Liver (tissue), 9 donors: ENCODE data around the gene ORMDL2. TPM values are rescaled to one million over a fixed set of nuclear protein-coding genes. Genes with fewer than 3 reads are reported as not detected.

ENCODE experiments used
- DNase-seq: peaks from one replicate; pipeline ENCODE4 v3.0.0-alpha.2; 2017; ENCODE audit warnings: low spot score
- H3K27ac ChIP-seq, 2 donors: one replicate each; pipeline ENCODE4 v1.7.0; 2013; ENCODE audit warnings: inconsistent platforms in 2 of 2, low read length in 2 of 2, control low read depth in 1 of 2, low read depth in 1 of 2, mild to moderate bottlenecking in 1 of 2
- H3K27me3 ChIP-seq, 4 donors: one replicate each; pipeline versions ENCODE4 v1.6.1 to v1.7.0; 2013; ENCODE audit warnings: low read length in 3 of 4, inconsistent platforms in 1 of 4, mild to moderate bottlenecking in 1 of 4, moderate library complexity in 1 of 4; ENCODE audit not compliant: control insufficient read depth in 4 of 4, insufficient read depth in 4 of 4
- H3K36me3 ChIP-seq, 4 donors: one replicate each; pipeline versions ENCODE4 v1.6.1 to v1.7.0; 2013; ENCODE audit warnings: low read length in 3 of 4, mild to moderate bottlenecking in 3 of 4, low read depth in 1 of 4, moderate library complexity in 1 of 4; ENCODE audit not compliant: control insufficient read depth in 4 of 4, insufficient read depth in 3 of 4
- H3K4me1 ChIP-seq, 4 donors: one replicate each; pipeline versions ENCODE4 v1.6.1 to v1.7.0; 2013; ENCODE audit warnings: low read length in 3 of 4, mild to moderate bottlenecking in 3 of 4, moderate library complexity in 1 of 4; ENCODE audit not compliant: control insufficient read depth in 4 of 4, insufficient read depth in 4 of 4
- H3K4me3 ChIP-seq, 3 donors: one replicate each; pipeline versions ENCODE4 v1.6.1 to v1.7.0; 2013; ENCODE audit warnings: low read length in 3 of 3, control low read depth in 1 of 3, low read depth in 1 of 3, mild to moderate bottlenecking in 1 of 3
- H3K9ac ChIP-seq, 2 donors: one replicate each; pipeline ENCODE4 v1.7.0; 2013; ENCODE audit warnings: low read length in 2 of 2, mild to moderate bottlenecking in 2 of 2, moderate library complexity in 2 of 2, control low read depth in 1 of 2, low read depth in 1 of 2
- H3K9me3 ChIP-seq, 4 donors: one replicate each; pipeline versions ENCODE4 v1.6.1 to v1.7.0; 2013; ENCODE audit warnings: low read length in 3 of 4; ENCODE audit not compliant: control insufficient read depth in 4 of 4
- EGR1 ChIP-seq, 2 donors: IDR thresholded peaks; 2 replicates each; pipeline ENCODE4 v1.6.1; 2016 to 2018; ENCODE audit warnings: antibody characterized with exemption in 2 of 2, low read depth in 2 of 2
- HNF4G ChIP-seq: IDR thresholded peaks from 2 replicates; pipeline ENCODE4 v1.6.1; 2016; ENCODE audit warnings: antibody characterized with exemption
- RXRA ChIP-seq, 2 donors: IDR thresholded peaks; 2 replicates each; pipeline ENCODE4 v1.6.1; 2017 to 2018; ENCODE audit warnings: antibody characterized with exemption in 2 of 2, mild to moderate bottlenecking in 1 of 2
- SP1 ChIP-seq: IDR thresholded peaks from 2 replicates; pipeline ENCODE4 v1.6.1; 2018; ENCODE audit warnings: antibody characterized with exemption, mild to moderate bottlenecking
- TAF1 ChIP-seq: conservative IDR thresholded peaks from 2 replicates; pipeline ENCODE4 v1.6.1; 2016; ENCODE audit warnings: antibody characterized with exemption, mild to moderate bottlenecking
- YY1 ChIP-seq: IDR thresholded peaks from 2 replicates; pipeline ENCODE4 v1.6.1; 2016; ENCODE audit warnings: antibody characterized with exemption, mild to moderate bottlenecking
- WGBS: extraction: QIAGEN DNeasy Blood & Tissue Kit; methylation state at CpG from one replicate; pipeline ENCODE4 v1.1.7; 2013; 5-methylcytosine and 5-hydroxymethylcytosine counted together
- polyA plus RNA-seq, 2 donors: library from polyadenylated mRNA; stranded (reverse) in 1 of 2; unstranded in 1 of 2; fragments of 200-250 nt in 1 of 2; fragments of >200 nt in 1 of 2; fragmentation: Nextera tagmentation in 1 of 2; extraction: Ambion mirVana in 1 of 2; gene quantifications; one replicate each; pipeline versions ENCODE4 v1.2.1 to v1.2.3, GENCODE V29; 2013 to 2015
- total RNA-seq, 2 donors: library from RNA; depleted of rRNA; stranded (reverse); fragments of >200 nt; gene quantifications; one replicate each; pipeline ENCODE4 v1.2.3, GENCODE V29; 2014
- TF ChIP-seq, protein P1 (sequence below): IDR thresholded peaks from 2 replicates; pipeline ENCODE4 v1.6.1; 2016; ENCODE audit warnings: antibody characterized with exemption, mild to moderate bottlenecking
- TF ChIP-seq, protein P2 (sequence below): IDR thresholded peaks from 2 replicates; pipeline ENCODE4 v1.6.1; 2016; ENCODE audit warnings: antibody characterized with exemption
- TF ChIP-seq, protein P3 (sequence below): IDR thresholded peaks from 2 replicates; pipeline ENCODE4 v1.6.1; 2016; ENCODE audit warnings: antibody characterized with exemption
- donor health status: healthy.
- donor health status: healthy.
- donor health status: healthy.
- donor health status: healthy.
- donor health status: healthy.

Gene ORMDL2
- total and polyA plus RNA-seq, 4 donors, result 12.8 to 54.2 (median 24.4) TPM

GRCh38 chr12:55850401-55850800 lies 32.6 kb downstream of the ORMDL2 start:
- Histone ChIP-seq H3K36me3 (no peaks in the 10 kb centered on the region), H3K4me3 (no peak overlapping the region), H3K27ac (no peak overlapping the region), H3K9me3 (no peaks in the 10 kb centered on the region), H3K4me1 (no peaks in the 10 kb centered on the region), H3K27me3 (no peaks in the 10 kb centered on the region), H3K9ac (no peak overlapping the region)
- TF ChIP-seq RXRA (IDR thresholded peaks at IDR 0.05), result no peak
- TF ChIP-seq HNF4G, result no peak
- TF ChIP-seq EGR1 (IDR thresholded peaks at IDR 0.05; ENCODE audit: low read depth in 2 of 2), result no peak
- no peak for TF ChIP-seq SP1
- no peak for TF ChIP-seq YY1
- TF ChIP-seq, protein P1, sequence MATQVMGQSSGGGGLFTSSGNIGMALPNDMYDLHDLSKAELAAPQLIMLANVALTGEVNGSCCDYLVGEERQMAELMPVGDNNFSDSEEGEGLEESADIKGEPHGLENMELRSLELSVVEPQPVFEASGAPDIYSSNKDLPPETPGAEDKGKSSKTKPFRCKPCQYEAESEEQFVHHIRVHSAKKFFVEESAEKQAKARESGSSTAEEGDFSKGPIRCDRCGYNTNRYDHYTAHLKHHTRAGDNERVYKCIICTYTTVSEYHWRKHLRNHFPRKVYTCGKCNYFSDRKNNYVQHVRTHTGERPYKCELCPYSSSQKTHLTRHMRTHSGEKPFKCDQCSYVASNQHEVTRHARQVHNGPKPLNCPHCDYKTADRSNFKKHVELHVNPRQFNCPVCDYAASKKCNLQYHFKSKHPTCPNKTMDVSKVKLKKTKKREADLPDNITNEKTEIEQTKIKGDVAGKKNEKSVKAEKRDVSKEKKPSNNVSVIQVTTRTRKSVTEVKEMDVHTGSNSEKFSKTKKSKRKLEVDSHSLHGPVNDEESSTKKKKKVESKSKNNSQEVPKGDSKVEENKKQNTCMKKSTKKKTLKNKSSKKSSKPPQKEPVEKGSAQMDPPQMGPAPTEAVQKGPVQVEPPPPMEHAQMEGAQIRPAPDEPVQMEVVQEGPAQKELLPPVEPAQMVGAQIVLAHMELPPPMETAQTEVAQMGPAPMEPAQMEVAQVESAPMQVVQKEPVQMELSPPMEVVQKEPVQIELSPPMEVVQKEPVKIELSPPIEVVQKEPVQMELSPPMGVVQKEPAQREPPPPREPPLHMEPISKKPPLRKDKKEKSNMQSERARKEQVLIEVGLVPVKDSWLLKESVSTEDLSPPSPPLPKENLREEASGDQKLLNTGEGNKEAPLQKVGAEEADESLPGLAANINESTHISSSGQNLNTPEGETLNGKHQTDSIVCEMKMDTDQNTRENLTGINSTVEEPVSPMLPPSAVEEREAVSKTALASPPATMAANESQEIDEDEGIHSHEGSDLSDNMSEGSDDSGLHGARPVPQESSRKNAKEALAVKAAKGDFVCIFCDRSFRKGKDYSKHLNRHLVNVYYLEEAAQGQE, result no peak
- DNase-seq, result no peak
- WGBS, result 45% methylated on average over 1 of the region's 1 CpG

- H3K36me3 ChIP-seq, result no peaks in the 10 kb centered on the region
- no peak overlapping the region for H3K27ac ChIP-seq
- TF ChIP-seq, protein P2, sequence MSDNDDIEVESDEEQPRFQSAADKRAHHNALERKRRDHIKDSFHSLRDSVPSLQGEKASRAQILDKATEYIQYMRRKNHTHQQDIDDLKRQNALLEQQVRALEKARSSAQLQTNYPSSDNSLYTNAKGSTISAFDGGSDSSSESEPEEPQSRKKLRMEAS, result no peak
- no peak for TF ChIP-seq TAF1
- H3K9ac ChIP-seq, result no peak overlapping the region
- H3K27me3 ChIP-seq, result no peaks in the 10 kb centered on the region
- DNase-seq, result no peak
- H3K4me1 ChIP-seq, result no peaks in the 10 kb centered on the region
- H3K9me3 ChIP-seq, result no peaks in the 10 kb centered on the region
- no peak overlapping the region for H3K4me3 ChIP-seq
- whole genome bisulfite sequencing, result 93% methylated on average over 3 of the region's 3 CpGs
Measured at GRCh38 chr12:55850893-55851292, 33.1 kb downstream of the ORMDL2 start.

- Histone ChIP-seq H3K4me1 (no peaks in the 10 kb centered on the region), H3K27me3 (no peaks in the 10 kb centered on the region), H3K36me3 (no peaks in the 10 kb centered on the region), H3K27ac (no peak overlapping the region), H3K9ac (no peak overlapping the region), H3K9me3 (no peaks in the 10 kb centered on the region), H3K4me3 (no peak overlapping the region)
- DNase-seq, result no peak
- WGBS, result 47% methylated on average over 1 of the region's 1 CpG
- TF ChIP-seq YY1, result no peak
- TF ChIP-seq, protein P3, sequence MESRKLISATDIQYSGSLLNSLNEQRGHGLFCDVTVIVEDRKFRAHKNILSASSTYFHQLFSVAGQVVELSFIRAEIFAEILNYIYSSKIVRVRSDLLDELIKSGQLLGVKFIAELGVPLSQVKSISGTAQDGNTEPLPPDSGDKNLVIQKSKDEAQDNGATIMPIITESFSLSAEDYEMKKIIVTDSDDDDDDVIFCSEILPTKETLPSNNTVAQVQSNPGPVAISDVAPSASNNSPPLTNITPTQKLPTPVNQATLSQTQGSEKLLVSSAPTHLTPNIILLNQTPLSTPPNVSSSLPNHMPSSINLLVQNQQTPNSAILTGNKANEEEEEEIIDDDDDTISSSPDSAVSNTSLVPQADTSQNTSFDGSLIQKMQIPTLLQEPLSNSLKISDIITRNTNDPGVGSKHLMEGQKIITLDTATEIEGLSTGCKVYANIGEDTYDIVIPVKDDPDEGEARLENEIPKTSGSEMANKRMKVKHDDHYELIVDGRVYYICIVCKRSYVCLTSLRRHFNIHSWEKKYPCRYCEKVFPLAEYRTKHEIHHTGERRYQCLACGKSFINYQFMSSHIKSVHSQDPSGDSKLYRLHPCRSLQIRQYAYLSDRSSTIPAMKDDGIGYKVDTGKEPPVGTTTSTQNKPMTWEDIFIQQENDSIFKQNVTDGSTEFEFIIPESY, result no peak
Measured at GRCh38 chr12:55852740-55853139, 34.9 kb downstream of the ORMDL2 start.
